ENCODE results near the gene SMC6.

Gene SMC6

DNA sequence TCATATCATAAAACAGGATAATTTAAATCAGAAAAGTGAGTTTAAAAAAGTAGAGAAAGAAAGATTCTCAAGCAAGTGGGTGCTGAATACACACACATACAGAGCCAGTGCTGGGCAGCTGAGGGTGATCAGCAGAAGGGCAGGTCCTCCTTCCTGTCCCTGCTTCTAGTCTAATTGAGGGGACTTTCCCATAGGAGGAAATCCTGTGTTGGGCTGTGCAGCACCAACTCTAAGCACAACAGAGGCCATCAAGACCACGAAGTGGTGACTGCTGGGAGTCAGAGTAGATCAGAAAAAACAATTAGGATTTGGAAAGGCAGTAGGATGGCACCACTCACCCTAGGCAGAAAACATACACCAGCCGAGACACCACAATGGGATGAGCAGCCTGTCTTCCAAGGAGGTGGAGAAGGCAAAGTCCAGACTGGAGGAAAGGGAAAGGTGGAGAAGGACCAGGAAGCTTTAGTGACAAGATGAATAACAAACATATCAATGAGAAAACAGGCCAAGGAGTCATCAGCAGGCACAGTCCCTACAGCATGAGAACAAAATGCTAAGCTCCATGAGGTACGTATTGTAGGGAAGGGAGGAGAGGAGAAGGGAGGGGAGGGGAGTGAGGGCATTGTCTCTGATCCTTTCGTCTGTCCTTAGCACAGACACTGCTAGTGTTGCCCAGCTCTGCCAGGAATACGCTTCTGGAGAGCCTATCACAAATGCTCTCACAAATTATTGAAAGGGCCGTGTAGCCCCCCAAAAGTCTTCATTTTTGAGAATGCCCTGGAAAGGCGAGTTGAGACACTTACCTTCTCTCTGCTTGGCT is 45.9 kb upstream of the SMC6 start:
- TF ChIP-seq TAF1 (IDR thresholded peaks at IDR 0.05; ENCODE audit: borderline replicate concordance, insufficient read depth, low read length) (no peak), SIN3A (IDR thresholded peaks at IDR 0.05; ENCODE audit: borderline replicate concordance, insufficient read depth, low read length) (no peak), POLR2AphosphoS5 (IDR thresholded peaks at IDR 0.05; ENCODE audit: low read depth, low read length) (no peak), FOXP2 (optimal IDR thresholded peaks at IDR 0.05; ENCODE audit: borderline replicate concordance, extremely low read depth, extremely low read length, insufficient read depth) (no peak)
- TF ChIP-seq, protein P1, sequence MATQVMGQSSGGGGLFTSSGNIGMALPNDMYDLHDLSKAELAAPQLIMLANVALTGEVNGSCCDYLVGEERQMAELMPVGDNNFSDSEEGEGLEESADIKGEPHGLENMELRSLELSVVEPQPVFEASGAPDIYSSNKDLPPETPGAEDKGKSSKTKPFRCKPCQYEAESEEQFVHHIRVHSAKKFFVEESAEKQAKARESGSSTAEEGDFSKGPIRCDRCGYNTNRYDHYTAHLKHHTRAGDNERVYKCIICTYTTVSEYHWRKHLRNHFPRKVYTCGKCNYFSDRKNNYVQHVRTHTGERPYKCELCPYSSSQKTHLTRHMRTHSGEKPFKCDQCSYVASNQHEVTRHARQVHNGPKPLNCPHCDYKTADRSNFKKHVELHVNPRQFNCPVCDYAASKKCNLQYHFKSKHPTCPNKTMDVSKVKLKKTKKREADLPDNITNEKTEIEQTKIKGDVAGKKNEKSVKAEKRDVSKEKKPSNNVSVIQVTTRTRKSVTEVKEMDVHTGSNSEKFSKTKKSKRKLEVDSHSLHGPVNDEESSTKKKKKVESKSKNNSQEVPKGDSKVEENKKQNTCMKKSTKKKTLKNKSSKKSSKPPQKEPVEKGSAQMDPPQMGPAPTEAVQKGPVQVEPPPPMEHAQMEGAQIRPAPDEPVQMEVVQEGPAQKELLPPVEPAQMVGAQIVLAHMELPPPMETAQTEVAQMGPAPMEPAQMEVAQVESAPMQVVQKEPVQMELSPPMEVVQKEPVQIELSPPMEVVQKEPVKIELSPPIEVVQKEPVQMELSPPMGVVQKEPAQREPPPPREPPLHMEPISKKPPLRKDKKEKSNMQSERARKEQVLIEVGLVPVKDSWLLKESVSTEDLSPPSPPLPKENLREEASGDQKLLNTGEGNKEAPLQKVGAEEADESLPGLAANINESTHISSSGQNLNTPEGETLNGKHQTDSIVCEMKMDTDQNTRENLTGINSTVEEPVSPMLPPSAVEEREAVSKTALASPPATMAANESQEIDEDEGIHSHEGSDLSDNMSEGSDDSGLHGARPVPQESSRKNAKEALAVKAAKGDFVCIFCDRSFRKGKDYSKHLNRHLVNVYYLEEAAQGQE (IDR thresholded peaks at IDR 0.05; ENCODE audit: insufficient read depth in 1 of 2, low read depth in 2 of 2, low read length in 2 of 2) = no peak

DNA sequence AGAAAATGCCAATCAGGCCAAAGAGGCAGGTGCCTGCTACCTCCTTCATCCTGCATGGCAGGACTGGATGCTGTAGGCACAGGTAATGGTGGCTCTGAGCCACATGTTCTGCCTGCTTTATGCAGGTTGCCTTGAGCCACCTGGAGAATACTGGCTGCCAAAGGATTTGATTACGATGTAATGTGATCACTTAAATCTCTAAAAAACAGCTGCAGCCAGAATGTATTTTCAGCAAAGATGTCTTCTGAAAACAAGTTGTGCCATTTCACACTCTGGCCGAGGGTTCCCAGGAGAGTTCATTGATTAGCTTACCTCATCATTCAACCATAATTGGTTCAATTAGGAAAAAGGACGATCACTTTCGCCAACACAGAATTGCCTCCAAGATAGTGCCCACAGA is 44.7 kb upstream of the SMC6 start:
- TF ChIP-seq FOXP2 (optimal IDR thresholded peaks at IDR 0.05; ENCODE audit: borderline replicate concordance, extremely low read depth, extremely low read length, insufficient read depth) (no peak), TAF1 (IDR thresholded peaks at IDR 0.05; ENCODE audit: borderline replicate concordance, insufficient read depth, low read length) (no peak), SIN3A (IDR thresholded peaks at IDR 0.05; ENCODE audit: borderline replicate concordance, insufficient read depth, low read length) (no peak), POLR2AphosphoS5 (IDR thresholded peaks at IDR 0.05; ENCODE audit: low read depth, low read length) (no peak)
- TF ChIP-seq, protein P1 (IDR thresholded peaks at IDR 0.05; ENCODE audit: insufficient read depth in 1 of 2, low read depth in 2 of 2, low read length in 2 of 2) = no peak

DNA sequence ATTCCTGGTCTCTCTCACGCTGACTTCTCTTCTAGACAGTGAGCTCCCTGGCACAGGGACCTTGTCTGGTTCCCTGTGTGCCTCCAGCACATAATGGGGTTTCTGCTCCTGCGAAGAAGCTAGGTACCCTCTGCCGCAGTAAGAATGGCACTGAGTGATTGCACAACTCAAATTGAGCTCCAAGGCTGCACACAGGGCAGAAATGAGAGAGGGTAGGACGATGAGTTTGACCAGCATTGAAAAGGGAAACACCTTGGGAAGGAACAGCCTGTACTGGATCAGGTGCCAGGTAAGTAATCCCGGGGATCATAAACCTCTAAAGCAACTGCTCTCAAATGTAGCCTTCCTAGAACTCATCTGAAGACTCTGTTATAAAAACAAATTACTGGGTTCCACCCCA is 41.7 kb upstream of the SMC6 start:
- TF ChIP-seq POLR2AphosphoS5 (IDR thresholded peaks at IDR 0.05; ENCODE audit: low read depth, low read length) = no peak
- TF ChIP-seq FOXP2 (optimal IDR thresholded peaks at IDR 0.05; ENCODE audit: borderline replicate concordance, extremely low read depth, extremely low read length, insufficient read depth) = no peak
- TF ChIP-seq SIN3A (IDR thresholded peaks at IDR 0.05; ENCODE audit: borderline replicate concordance, insufficient read depth, low read length) = no peak
- TF ChIP-seq TAF1 (IDR thresholded peaks at IDR 0.05; ENCODE audit: borderline replicate concordance, insufficient read depth, low read length) = no peak
- TF ChIP-seq, protein P1 (IDR thresholded peaks at IDR 0.05; ENCODE audit: insufficient read depth in 1 of 2, low read depth in 2 of 2, low read length in 2 of 2) = no peak

DNA sequence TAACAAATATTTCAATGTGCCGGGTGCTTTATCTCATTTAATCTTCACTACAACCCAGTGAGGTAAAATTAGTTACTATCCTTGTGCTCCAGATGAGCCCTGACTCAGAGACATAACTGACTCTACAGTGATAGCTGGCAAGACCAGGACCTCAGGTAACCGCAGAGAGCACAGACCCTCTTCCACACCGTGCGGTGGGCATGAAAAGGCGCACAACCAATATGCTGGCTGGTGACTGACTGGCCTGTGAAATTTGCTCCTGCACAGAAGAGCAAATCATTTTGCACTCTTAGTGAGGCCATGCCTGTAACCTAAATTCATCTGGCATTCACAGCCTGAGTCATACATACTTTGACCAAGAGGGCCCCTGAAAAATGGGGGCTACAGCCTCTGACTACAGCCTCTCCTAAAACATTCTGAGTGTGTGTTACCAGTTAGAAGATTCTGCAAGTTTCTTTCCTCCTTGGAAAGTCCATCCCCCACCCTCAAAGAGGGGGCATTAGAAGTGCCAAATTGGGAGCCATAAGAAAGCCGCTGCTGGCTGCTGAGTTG is 40.3 kb upstream of the SMC6 start:
- TF ChIP-seq, protein P1 (IDR thresholded peaks at IDR 0.05; ENCODE audit: insufficient read depth in 1 of 2, low read depth in 2 of 2, low read length in 2 of 2) = no peak
- TF ChIP-seq POLR2AphosphoS5 (IDR thresholded peaks at IDR 0.05; ENCODE audit: low read depth, low read length) = no peak
- no peak for TF ChIP-seq FOXP2 (optimal IDR thresholded peaks at IDR 0.05; ENCODE audit: borderline replicate concordance, extremely low read depth, extremely low read length, insufficient read depth)
- TF ChIP-seq SIN3A (IDR thresholded peaks at IDR 0.05; ENCODE audit: borderline replicate concordance, insufficient read depth, low read length) = no peak
- no peak for TF ChIP-seq TAF1 (IDR thresholded peaks at IDR 0.05; ENCODE audit: borderline replicate concordance, insufficient read depth, low read length)
